CD14-positive monocyte (primary cell): Measurements from ENCODE around the gene S100Z. TPM values are rescaled to one million over a fixed set of nuclear protein-coding genes. Genes with fewer than 3 reads are reported as not detected.

ENCODE experiments used
- DNase-seq, 3 donors: peaks; one replicate each; pipeline ENCODE4 v3.0.0-alpha.2; 2011 to 2022
- H2AFZ ChIP-seq: 2 replicates; pipeline ENCODE4 v1.6.0; 2012; ENCODE audit warnings: mild to moderate bottlenecking, low read depth, low read length, inconsistent platforms; ENCODE audit not compliant: insufficient read depth, poor library complexity, severe bottlenecking
- H3K27ac ChIP-seq, 2 donors: 1 replicate in 1 of 2; 2 replicates in 1 of 2; pipeline ENCODE4 v1.5.1; 2012 to 2013; ENCODE audit warnings: low read length in 2 of 2, control low read depth in 1 of 2, inconsistent platforms in 1 of 2, low read depth in 1 of 2, mild to moderate bottlenecking in 1 of 2
- H3K27me3 ChIP-seq, 2 donors: one replicate each; pipeline versions ENCODE4 v1.6.0 to v1.6.1; 2011 to 2013; ENCODE audit warnings: low read length in 2 of 2; ENCODE audit not compliant: control insufficient read depth in 2 of 2, insufficient read depth in 2 of 2
- H3K36me3 ChIP-seq, 2 donors: replicated peaks in 1 of 2; 1 replicate in 1 of 2; 2 replicates in 1 of 2; pipeline versions ENCODE4 v1.5.1 to v1.6.1; 2012 to 2013; ENCODE audit warnings: low read length in 2 of 2, control low read depth in 1 of 2, inconsistent platforms in 1 of 2, mild to moderate bottlenecking in 1 of 2; ENCODE audit not compliant: insufficient read depth in 2 of 2, control insufficient read depth in 1 of 2
- H3K4me1 ChIP-seq, 2 donors: 1 replicate in 1 of 2; 2 replicates in 1 of 2; pipeline versions ENCODE4 v1.5.1 to v1.6.1; 2012 to 2013; ENCODE audit warnings: low read length in 2 of 2, control low read depth in 1 of 2, inconsistent platforms in 1 of 2, mild to moderate bottlenecking in 1 of 2, moderate library complexity in 1 of 2; ENCODE audit not compliant: insufficient read depth in 2 of 2, control insufficient read depth in 1 of 2
- H3K4me2 ChIP-seq: replicated peaks from 2 replicates; pipeline ENCODE3; 2012; ENCODE audit warnings: low read length, moderate library complexity, mild to moderate bottlenecking; ENCODE audit not compliant: poor library complexity, severe bottlenecking; ENCODE audit errors: extremely low read depth
- H3K4me3 ChIP-seq, 3 experiments: fragments of 200-600 bp in 1 of 3; sonication (generic) in 1 of 3; replicated peaks in 1 of 3; 1 replicate in 2 of 3; 2 replicates in 1 of 3; pipeline ENCODE4 v1.5.1; 2011 to 2013; ENCODE audit warnings: low read length in 3 of 3, mild to moderate bottlenecking in 3 of 3, control low read depth in 2 of 3, low read depth in 2 of 3, inconsistent platforms in 1 of 3, moderate library complexity in 1 of 3
- H3K79me2 ChIP-seq: 2 replicates; pipeline ENCODE4 v1.6.0; 2012; ENCODE audit warnings: mild to moderate bottlenecking, control low read depth, inconsistent platforms, low read length, moderate library complexity; ENCODE audit not compliant: insufficient read depth
- H3K9ac ChIP-seq: 2 replicates; pipeline ENCODE4 v1.6.0; 2017; ENCODE audit warnings: low read length, mild to moderate bottlenecking; ENCODE audit not compliant: insufficient read depth, poor library complexity, severe bottlenecking
- H3K9me3 ChIP-seq, 2 donors: replicated peaks in 1 of 2; 1 replicate in 1 of 2; 2 replicates in 1 of 2; pipeline versions ENCODE4 v1.5.1 to v1.6.1; 2012 to 2013; ENCODE audit warnings: low read length in 2 of 2, control low read depth in 1 of 2; ENCODE audit not compliant: control insufficient read depth in 1 of 2, insufficient read depth in 1 of 2
- H4K20me1 ChIP-seq: 2 replicates; pipeline ENCODE4 v1.6.0; 2012; ENCODE audit warnings: mild to moderate bottlenecking, low read length, control low read depth, moderate library complexity; ENCODE audit not compliant: insufficient read depth
- H3K27ac Mint-ChIP-seq, 7 donors: one replicate each; pipeline ENCODE4 v1.8.0; 2020; ENCODE audit warnings: mild to moderate bottlenecking in 7 of 7, mixed read lengths in 7 of 7, moderate library complexity in 6 of 7, inconsistent platforms in 2 of 7
- H3K27me3 Mint-ChIP-seq, 3 donors: one replicate each; pipeline ENCODE4 v1.8.0; 2021 to 2022; ENCODE audit warnings: low read depth in 3 of 3, mild to moderate bottlenecking in 3 of 3, mixed read lengths in 3 of 3, moderate library complexity in 3 of 3, inconsistent platforms in 1 of 3
- H3K36me3 Mint-ChIP-seq, 2 donors: one replicate each; pipeline ENCODE4 v1.8.0; 2020; ENCODE audit warnings: mixed read lengths in 2 of 2, inconsistent platforms in 1 of 2, mild to moderate bottlenecking in 1 of 2
- H3K4me1 Mint-ChIP-seq: one replicate; pipeline ENCODE4 v1.8.0; 2020; ENCODE audit warnings: mild to moderate bottlenecking, mixed read lengths
- H3K4me3 Mint-ChIP-seq, 2 donors: one replicate each; pipeline ENCODE4 v1.8.0; 2020; ENCODE audit warnings: mild to moderate bottlenecking in 2 of 2, mixed read lengths in 2 of 2, moderate library complexity in 1 of 2
- H3K9me3 Mint-ChIP-seq, 7 donors: one replicate each; pipeline ENCODE4 v1.8.0; 2020 to 2022; ENCODE audit warnings: mixed read lengths in 7 of 7, mild to moderate bottlenecking in 6 of 7, moderate library complexity in 6 of 7, inconsistent platforms in 2 of 7
- WGBS: methylation state at CpG from one replicate; pipeline ENCODE4 v1.1.5; 2013; ENCODE audit warnings: missing lambda C conversion rate; ENCODE audit not compliant: insufficient coverage; 5-methylcytosine and 5-hydroxymethylcytosine counted together
- intact Hi-C, 2 donors: fragments of 100-400 bp; cut with micrococcal nuclease; formaldehyde crosslinking; loops; one replicate each; pipeline versions ENCODE4 v1.15.0 to v1.15.1; 2023
- polyA minus RNA-seq: library from RNA; depleted of rRNA, polyadenylated mRNA; stranded (reverse); fragments of >200 nt; gene quantifications from 2 replicates; pipeline ENCODE4 v1.2.3, GENCODE V29; 2012
- polyA plus RNA-seq, 3 donors: library from polyadenylated mRNA; depleted of rRNA in 1 of 3; unstranded in 2 of 3; stranded (reverse) in 1 of 3; fragments of 300-500 nt in 2 of 3; fragments of >200 nt in 1 of 3; fragmentation: Illumina TruSeq in 2 of 3; gene quantifications; 1 replicate in 2 of 3; 2 replicates in 1 of 3; pipeline ENCODE4 v1.2.3, GENCODE V29; 2012 to 2021
- total RNA-seq, 12 experiments: library from RNA in 1 of 12; stranded (reverse) in 1 of 12; fragments of 120-200 nt in 1 of 12; gene quantifications; one replicate each; pipeline ENCODE4 v1.2.4 and lab custom pipeline; 2013 to 2026; ENCODE audit warnings: mixed read lengths in 6 of 12, inconsistent platforms in 1 of 12
- TF ChIP-seq, protein P1 (sequence below): fragments of 200-600 bp; IDR thresholded peaks from one replicate; pipeline ENCODE4 v1.8.0; 2022; ENCODE audit warnings: antibody characterized with exemption, mild to moderate bottlenecking

Gene S100Z
- 38.4 TPM for total RNA-seq (2013)
- 10 to 100 TPM; 13.4 to 39.3 (median 21.2) TPM for polyA plus RNA-seq
- polyA minus RNA-seq, result 9.4 and 10.5 TPM in 2 replicates
- 2.0 to 15.9 (median 13.2) reads per million in 11 experiments for total RNA-seq (lab: John Stamatoyannopoulos, UW)

DNA sequence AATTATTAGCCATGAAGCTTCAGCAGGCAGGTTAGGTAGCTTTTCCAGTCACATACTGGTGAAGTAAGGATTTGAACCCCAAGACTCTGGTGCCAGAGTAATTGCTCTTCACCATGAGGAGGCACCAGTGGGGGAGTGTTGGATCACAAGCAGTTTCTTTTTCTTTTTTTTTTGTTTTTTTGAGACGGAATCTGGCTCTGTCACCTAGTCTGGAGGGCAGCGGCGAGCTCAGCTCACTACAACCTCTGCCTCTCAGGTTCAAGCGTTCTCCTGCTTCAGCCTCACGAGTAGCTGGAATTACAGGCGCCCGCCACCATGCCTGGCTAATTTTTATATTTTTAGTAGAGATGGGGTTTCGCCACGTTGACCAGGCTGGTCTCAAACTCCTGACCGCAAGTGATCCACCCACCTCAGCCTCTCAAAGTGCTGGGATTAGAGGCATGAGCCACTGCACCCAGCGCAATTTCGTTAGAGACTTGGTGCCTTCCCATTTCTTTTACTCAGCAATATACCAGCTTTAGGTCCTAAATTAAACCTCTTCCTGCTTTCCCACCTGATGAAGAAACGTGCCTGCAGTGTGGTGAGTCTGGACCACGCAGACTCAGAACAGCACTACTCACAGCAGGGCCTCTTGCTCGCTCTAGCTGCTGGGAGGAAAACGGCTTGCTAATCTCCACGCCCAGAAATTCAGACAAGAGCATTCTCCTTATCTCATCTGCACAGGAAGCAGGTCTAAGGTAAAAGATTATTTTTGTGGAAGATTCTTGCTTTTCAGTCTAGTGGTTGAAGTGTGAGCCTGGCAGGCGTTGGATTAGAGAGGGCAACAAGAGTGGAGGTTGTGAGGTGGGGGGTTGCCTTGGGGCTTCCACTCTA, at the start of gene S100Z:
Gene S100Z (plus strand): TSS at position 596 of the 873 bp plus-strand sequence. CDS start 25,346 bp downstream, outside the sequence.
- 23% methylated on average over 4 of the region's 18 CpGs for WGBS
- Histone ChIP-seq H2AFZ (peak within 1 kb of the TSS; percentile 71), H3K27ac (peak within 1 kb of the TSS; percentile 84 to 86), H3K36me3 (no peaks in the 10 kb centered on the region), H4K20me1 (no peaks in the 10 kb centered on the region), H3K4me1 (peaks cover 69 to 74% of the 10 kb centered on the region in 2 donors), H3K9ac (peak within 1 kb of the TSS; percentile 61), H3K9me3 (peaks cover 0 to 3% of the 10 kb centered on the region in 2 donors), H3K4me3 (peak within 1 kb of the TSS; percentile 44 to 75 (median 59)), H3K4me2 (peak within 1 kb of the TSS; percentile 79), H3K27me3 (no peaks in the 10 kb centered on the region), H3K79me2 (peaks cover 56% of the 10 kb centered on the region)
- H3K4me3 Mint-ChIP-seq, result peak within 1 kb of the TSS; percentile 79 to 95
- no peaks in the 10 kb centered on the region for H3K27me3 Mint-ChIP-seq
- TF ChIP-seq, protein P1, sequence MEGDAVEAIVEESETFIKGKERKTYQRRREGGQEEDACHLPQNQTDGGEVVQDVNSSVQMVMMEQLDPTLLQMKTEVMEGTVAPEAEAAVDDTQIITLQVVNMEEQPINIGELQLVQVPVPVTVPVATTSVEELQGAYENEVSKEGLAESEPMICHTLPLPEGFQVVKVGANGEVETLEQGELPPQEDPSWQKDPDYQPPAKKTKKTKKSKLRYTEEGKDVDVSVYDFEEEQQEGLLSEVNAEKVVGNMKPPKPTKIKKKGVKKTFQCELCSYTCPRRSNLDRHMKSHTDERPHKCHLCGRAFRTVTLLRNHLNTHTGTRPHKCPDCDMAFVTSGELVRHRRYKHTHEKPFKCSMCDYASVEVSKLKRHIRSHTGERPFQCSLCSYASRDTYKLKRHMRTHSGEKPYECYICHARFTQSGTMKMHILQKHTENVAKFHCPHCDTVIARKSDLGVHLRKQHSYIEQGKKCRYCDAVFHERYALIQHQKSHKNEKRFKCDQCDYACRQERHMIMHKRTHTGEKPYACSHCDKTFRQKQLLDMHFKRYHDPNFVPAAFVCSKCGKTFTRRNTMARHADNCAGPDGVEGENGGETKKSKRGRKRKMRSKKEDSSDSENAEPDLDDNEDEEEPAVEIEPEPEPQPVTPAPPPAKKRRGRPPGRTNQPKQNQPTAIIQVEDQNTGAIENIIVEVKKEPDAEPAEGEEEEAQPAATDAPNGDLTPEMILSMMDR, result no peak
- H3K9me3 Mint-ChIP-seq, result peaks cover 5 to 10% (median 7%) of the 10 kb centered on the region in 7 donors
- peak; percentile 56 to 70 (median 64) for DNase-seq
- peaks cover 17 to 19% of the 10 kb centered on the region in 2 donors for H3K36me3 Mint-ChIP-seq
- peaks cover 76% of the 10 kb centered on the region for H3K4me1 Mint-ChIP-seq
- intact Hi-C loops, result no loop called here
- H3K27ac Mint-ChIP-seq, result peak within 1 kb of the TSS; percentile 89 to 95 (median 91)

DNA sequence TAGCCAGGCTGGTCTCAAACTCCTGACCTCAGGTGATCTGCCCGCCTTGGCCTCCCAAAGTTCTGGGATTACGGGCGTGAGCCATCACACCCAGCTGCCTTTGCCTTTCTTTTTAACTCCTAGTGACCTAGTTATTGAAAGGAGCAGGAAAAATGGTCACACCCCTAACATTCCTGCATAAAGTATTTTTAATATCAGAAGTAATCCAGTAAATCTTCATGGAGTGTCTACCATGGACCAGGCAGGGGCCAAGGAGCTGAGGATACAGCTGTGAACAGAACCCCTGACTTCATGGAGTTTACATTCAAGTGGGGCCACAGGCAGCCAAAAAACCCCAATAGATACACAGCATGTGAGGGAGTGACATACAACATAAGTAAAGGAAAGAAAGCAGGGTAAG, 49.2 kb upstream of the S100Z start:
- no peak overlapping the region for H3K9ac ChIP-seq
- no peaks in the 10 kb centered on the region for H3K79me2 ChIP-seq
- Mint-ChIP-seq H3K27me3 (peaks cover 0 to 4% (median 2%) of the 10 kb centered on the region in 3 donors), H3K27ac (peak overlapping the region in 1 of 7 donors; percentile 42), H3K4me1 (peaks cover 11% of the 10 kb centered on the region), H3K9me3 (peaks cover 0 to 4% (median 0%) of the 10 kb centered on the region in 7 donors), H3K4me3 (no peak overlapping the region), H3K36me3 (no peaks in the 10 kb centered on the region)
- 100% methylated on average over 1 of the region's 3 CpGs for WGBS
- no peak for DNase-seq
- no peaks in the 10 kb centered on the region for H3K9me3 ChIP-seq
- H3K36me3 ChIP-seq, result no peaks in the 10 kb centered on the region
- TF ChIP-seq, protein P1, result no peak
- intact Hi-C loops, result no loop called here
- no peak overlapping the region for H3K27ac ChIP-seq
- H3K4me1 ChIP-seq, result peaks cover 2 to 7% of the 10 kb centered on the region in 2 donors
- no peak overlapping the region for H3K4me3 ChIP-seq
- H3K4me2 ChIP-seq, result no peak overlapping the region
- H3K27me3 ChIP-seq, result no peaks in the 10 kb centered on the region
- H2AFZ ChIP-seq, result no peak overlapping the region
- H4K20me1 ChIP-seq, result no peaks in the 10 kb centered on the region
